Hematopoietic multipotent progenitor cell (in vitro differentiated cells): ENCODE measurements around the gene TNN. TPM values are rescaled to one million over a fixed set of nuclear protein-coding genes. Genes with fewer than 3 reads are reported as not detected.

ENCODE experiments used
- small RNA-seq: library from RNA; depleted of rRNA; stranded (forward); fragments of <200 nt; gene quantifications from one replicate; pipeline ENCODE3, GENCODE V24; 2012
- total RNA-seq: library from RNA; depleted of rRNA; stranded (reverse); fragments of >200 nt; gene quantifications from one replicate; pipeline ENCODE4 v1.2.3, GENCODE V29; 2012

The TNN gene
- total RNA-seq, 1 donor = not detected

Small RNA genes lying within 50 kb of the gene (small RNA-seq; reads per million reads assigned to genes)
- gene RF00019 = not detected

Other genes with a start within 250 kb of the TNN start
- 35.5 TPM for gene CACYBP, start 67.9 kb upstream of the TNN start, total RNA-seq
- gene MRPS14, start 44.4 kb upstream of the TNN start, total RNA-seq = 13.5 TPM
- 16.4 TPM for gene KIAA0040, start 124.9 kb downstream of the TNN start, total RNA-seq